ENCODE measurements around the gene TMEM191C.
A peak's percentile ranks its signal among the peaks of the same experiment; 100 is the strongest.
"Not testable (repeated sequence)": the region's sequence is repeated elsewhere in the genome, so short reads cannot be mapped to it uniquely, and the experiment has no call there.

Gene TMEM191C

GRCh38 chr22:21450858-21451353 lies 16.3 kb upstream of the TMEM191C start:
- no peak for DNase-seq (ENCODE audit: low read depth)
- no peak for TF ChIP-seq CTCF (conservative IDR thresholded peaks at IDR 0.05; ENCODE audit: control insufficient read depth, insufficient read depth, low read depth, low read length)
- H3K4me3 ChIP-seq (ENCODE audit: control insufficient read depth, low read depth, low read length): no peak overlapping the region

GRCh38 chr22:21451545-21452520 lies 15.4 kb upstream of the TMEM191C start:
- TF ChIP-seq CTCF (conservative IDR thresholded peaks at IDR 0.05; ENCODE audit: control insufficient read depth, insufficient read depth, low read depth, low read length): no peak
- DNase-seq (ENCODE audit: low read depth): no peak
- no peak overlapping the region for H3K4me3 ChIP-seq (ENCODE audit: control insufficient read depth, low read depth, low read length)

GRCh38 chr22:21452666-21453065 lies 14.5 kb upstream of the TMEM191C start:
- DNase-seq (ENCODE audit: low read depth); H3K4me3 ChIP-seq (ENCODE audit: control insufficient read depth, low read depth, low read length): not testable (repeated sequence)

GRCh38 chr22:21454998-21455333 lies 12.2 kb upstream of the TMEM191C start:
- not testable (repeated sequence) for H3K4me3 ChIP-seq (ENCODE audit: control insufficient read depth, low read depth, low read length); DNase-seq (ENCODE audit: low read depth)

GRCh38 chr22:21455334-21456089 lies 11.7 kb upstream of the TMEM191C start:
- no peak for TF ChIP-seq CTCF (conservative IDR thresholded peaks at IDR 0.05; ENCODE audit: control insufficient read depth, insufficient read depth, low read depth, low read length)
- DNase-seq (ENCODE audit: low read depth): no peak
- no peak overlapping the region for H3K4me3 ChIP-seq (ENCODE audit: control insufficient read depth, low read depth, low read length)

- no peak overlapping the region for H3K4me3 ChIP-seq (ENCODE audit: control insufficient read depth, low read depth, low read length)
- TF ChIP-seq CTCF (conservative IDR thresholded peaks at IDR 0.05; ENCODE audit: control insufficient read depth, insufficient read depth, low read depth, low read length): no peak
- DNase-seq (ENCODE audit: low read depth): no peak
These were observed 10.0 kb upstream of the TMEM191C start for GRCh38 chr22:21457023-21457787.

GRCh38 chr22:21462672-21463071 lies 4.5 kb upstream of the TMEM191C start:
- DNase-seq (ENCODE audit: low read depth); H3K4me3 ChIP-seq (ENCODE audit: control insufficient read depth, low read depth, low read length): not testable (repeated sequence)

GRCh38 chr22:21468194-21469096 lies 1.3 kb downstream of the TMEM191C start:
- peak overlapping the region; percentile 42 for H3K4me3 ChIP-seq (ENCODE audit: control insufficient read depth, low read depth, low read length)
- DNase-seq (ENCODE audit: low read depth): peak; percentile 62

- not testable (repeated sequence) for H3K4me3 ChIP-seq (ENCODE audit: control insufficient read depth, low read depth, low read length); DNase-seq (ENCODE audit: low read depth)
These were observed 2.2 kb downstream of the TMEM191C start for GRCh38 chr22:21469097-21469994.

- DNase-seq (ENCODE audit: low read depth); H3K4me3 ChIP-seq (ENCODE audit: control insufficient read depth, low read depth, low read length): not testable (repeated sequence)
These were observed 5.8 kb downstream of the TMEM191C start for GRCh38 chr22:21472984-21473383.

- not testable (repeated sequence) for DNase-seq (ENCODE audit: low read depth); H3K4me3 ChIP-seq (ENCODE audit: control insufficient read depth, low read depth, low read length)
These were observed 6.5 kb downstream of the TMEM191C start for GRCh38 chr22:21473664-21474063.

All from fibroblast of mammary gland (primary cell).